Panc1 (cell line): ENCODE results near the gene PROM1. TPM values are rescaled to one million over a fixed set of nuclear protein-coding genes. Genes with fewer than 3 reads are reported as not detected.

Experiments used
- ATAC-seq: fragments of 200-7000 bp; cut with Tn5 transposase; 2 replicates; pipeline ENCODE4 v1.9.1; 2020; ENCODE audit warnings: mild to moderate bottlenecking, moderate library complexity
- BruUV-seq: library from RNA; stranded (reverse); fragments of 400-500 nt; replicated peaks from 2 replicates; lab custom pipeline; 2021; lab: Mats Ljungman, UMichigan
- CTCF ChIA-PET: fragments of 300-600 bp; sonication (Branson Sonifier 250); formaldehyde crosslinking; loops from one replicate; lab custom pipeline; 2022; ENCODE audit warnings: antibody characterized with exemption; lab: Charles Lee
- POLR2A ChIA-PET: fragments of 300-600 bp; sonication (Branson Sonifier 250); formaldehyde crosslinking; loops from one replicate; lab custom pipeline; 2022; ENCODE audit warnings: antibody characterized with exemption; lab: Charles Lee
- DNase-seq: peaks from one replicate; pipeline ENCODE4 v3.0.0-alpha.2; 2010; ENCODE audit warnings: low read depth, low spot score
- H3K27ac ChIP-seq: 2 replicates; pipeline ENCODE4 v1.5.1; 2011; ENCODE audit warnings: mild to moderate bottlenecking, low read length, inconsistent platforms
- H3K27me3 ChIP-seq: fragments of 200-500 bp; sonication (Bioruptor generic); 2 replicates; pipeline ENCODE4 v1.6.0; 2014; ENCODE audit warnings: low read length, inconsistent platforms; ENCODE audit not compliant: control insufficient read depth, insufficient read depth
- H3K36me3 ChIP-seq: fragments of 200-500 bp; sonication (Bioruptor generic); 2 replicates; pipeline ENCODE4 v1.5.1; 2014; ENCODE audit warnings: inconsistent platforms, mild to moderate bottlenecking, low read length, moderate library complexity; ENCODE audit not compliant: control insufficient read depth, insufficient read depth
- H3K4me1 ChIP-seq: 2 replicates; pipeline ENCODE4 v1.5.1; 2011; ENCODE audit warnings: inconsistent platforms, mild to moderate bottlenecking, low read length, moderate library complexity; ENCODE audit not compliant: control insufficient read depth, insufficient read depth
- H3K4me3 ChIP-seq, 2 experiments: 2 replicates each; pipeline ENCODE4 v1.5.1; 2011 to 2012; ENCODE audit warnings: low read depth in 2 of 2, low read length in 2 of 2, mild to moderate bottlenecking in 2 of 2, inconsistent platforms in 1 of 2, moderate library complexity in 1 of 2
- H3K9me3 ChIP-seq: fragments of 200-500 bp; sonication (Bioruptor generic); 2 replicates; pipeline ENCODE4 v1.5.1; 2014; ENCODE audit warnings: low read depth, mild to moderate bottlenecking, inconsistent platforms, low read length, moderate library complexity; ENCODE audit not compliant: control insufficient read depth, insufficient read depth
- CTCF ChIP-seq: fragments of 450-650 bp; IDR thresholded peaks from 2 replicates; pipeline ENCODE4 v1.5.1; 2017; ENCODE audit warnings: mild to moderate bottlenecking
- POLR2AphosphoS5 ChIP-seq: IDR thresholded peaks from 2 replicates; pipeline ENCODE4 v1.6.1; 2012; ENCODE audit warnings: mild to moderate bottlenecking, low read depth, low read length, moderate library complexity
- REST ChIP-seq, 2 experiments: IDR thresholded peaks; 2 replicates each; pipeline ENCODE4 v1.6.1; 2011 to 2012; ENCODE audit warnings: low read depth in 2 of 2, control low read depth in 1 of 2, low read length in 1 of 2, mild to moderate bottlenecking in 1 of 2, moderate library complexity in 1 of 2; ENCODE audit not compliant: insufficient read depth in 1 of 2
- SIN3A ChIP-seq: IDR thresholded peaks from 2 replicates; pipeline ENCODE4 v1.6.1; 2012; ENCODE audit warnings: low read depth, mild to moderate bottlenecking, low read length, moderate library complexity, borderline replicate concordance; ENCODE audit not compliant: insufficient read depth
- TCF7L2 ChIP-seq: IDR thresholded peaks from 2 replicates; pipeline ENCODE4 v1.6.1; 2011; ENCODE audit warnings: mild to moderate bottlenecking, low read depth, low read length, inconsistent platforms
- in situ Hi-C: cut with HindIII; loops from 2 replicates; pipeline ENCODE4 v1.10.0; 2016; ENCODE audit warnings: low sequenced_read_pairs, low pct_unique_long_range_greater_than_20kb
- intact Hi-C: fragments of 100-400 bp; cut with micrococcal nuclease; formaldehyde crosslinking; loops from one replicate; pipeline ENCODE4 v1.10.0; 2022; ENCODE audit not compliant: unreplicated experiment
- total RNA-seq: library from RNA; stranded (reverse); gene quantifications from one replicate; pipeline ENCODE4 v1.2.1, GENCODE V29; 2021; ENCODE audit not compliant: unreplicated experiment

Gene PROM1
- total RNA-seq, 1 experiment from 2014 or later, result 0.18 TPM

GRCh38 chr4:16092682-16093319 lies 9.0 kb upstream of the PROM1 start:
- Histone ChIP-seq H3K27me3 (peaks cover 6% of the 10 kb centered on the region), H3K36me3 (no peaks in the 10 kb centered on the region), H3K27ac (no peak overlapping the region), H3K9me3 (no peaks in the 10 kb centered on the region), H3K4me3 (no peak overlapping the region), H3K4me1 (no peaks in the 10 kb centered on the region)
- in situ Hi-C loops, result no loop called here
- intact Hi-C loops, result no loop called here
- ATAC-seq (no peak), DNase-seq (no peak)
- TF ChIP-seq TCF7L2, result no peak
- TF ChIP-seq REST (IDR thresholded peaks at IDR 0.05; ENCODE audit: insufficient read depth in 1 of 2, low read depth in 2 of 2, low read length in 1 of 2), result no peak
- ChIA-PET POLR2A (no interaction called here), CTCF (no interaction called here)
- BruUV-seq, result no TSS peak

- ChIA-PET POLR2A (no interaction called here), CTCF (interaction anchor here (0.6 kb wide), 1 partner anchor 75 kb away, joined by 5 read pairs; no protein-coding TSS in a partner anchor)
- ATAC-seq, result no peak
- in situ Hi-C loops (no loop called here), intact Hi-C loops (no loop called here)
- DNase-seq, result no peak
- BruUV-seq, result no TSS peak
- Histone ChIP-seq H3K4me3 (no peak overlapping the region), H3K27ac (no peak overlapping the region), H3K4me1 (no peaks in the 10 kb centered on the region), H3K36me3 (no peaks in the 10 kb centered on the region), H3K9me3 (no peaks in the 10 kb centered on the region), H3K27me3 (peaks cover 6% of the 10 kb centered on the region)
- TF ChIP-seq SIN3A (no peak), REST (IDR thresholded peaks at IDR 0.05; ENCODE audit: insufficient read depth in 1 of 2, low read depth in 2 of 2, low read length in 1 of 2) (no peak), POLR2AphosphoS5 (no peak), CTCF (no peak), TCF7L2 (no peak)
Observed at GRCh38 chr4:16090096-16090705, 6.4 kb upstream of the PROM1 start.
